Ramos (cell line): ENCODE measurements around the gene EIF4E2.

ENCODE experiments used
- in situ Hi-C: fragments of 300-500 bp; cut with MboI; formaldehyde crosslinking; loops from one replicate; pipeline ENCODE4 v1.14.3; 2022; ENCODE audit warnings: low sequenced_read_pairs; ENCODE audit not compliant: unreplicated experiment

Gene EIF4E2

DNA sequence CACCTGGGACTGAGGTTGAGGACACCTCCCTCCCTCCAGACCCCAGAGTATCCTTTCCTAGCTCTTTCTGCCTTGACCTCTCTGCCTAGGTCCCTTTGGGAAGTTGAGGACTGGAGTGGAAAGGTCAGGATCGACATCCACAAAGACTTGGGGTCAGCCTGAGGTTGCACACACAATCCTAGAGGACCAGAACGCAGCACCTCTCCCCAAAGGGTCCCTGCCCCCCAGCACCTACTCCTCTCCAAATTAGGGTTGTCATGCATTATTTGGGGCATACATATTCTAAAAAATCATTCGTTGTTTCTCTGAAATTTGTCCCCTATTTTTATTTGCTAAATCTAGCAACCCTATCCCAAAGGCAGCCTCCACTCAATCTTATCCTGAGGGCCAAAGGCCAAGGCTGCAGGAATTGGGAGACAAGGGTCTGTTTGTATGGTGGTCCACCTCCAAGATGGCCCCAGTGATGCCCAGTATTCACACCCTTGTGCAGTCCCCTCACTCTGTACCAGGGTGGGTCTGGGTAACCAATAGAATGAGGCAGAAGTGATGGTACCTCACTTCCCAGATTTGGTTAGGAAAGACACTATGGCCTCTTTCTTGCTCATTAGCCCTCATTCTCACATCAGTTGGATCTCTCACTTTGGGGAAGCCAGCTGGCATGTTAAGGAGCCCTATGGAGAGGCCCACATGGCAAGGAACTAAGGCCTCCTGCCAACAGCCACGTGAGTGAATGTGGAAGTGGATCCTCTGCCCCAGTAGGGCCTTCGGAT, 14.5 kb upstream of the EIF4E2 start:
- in situ Hi-C loops, result no loop called here

GRCh38 chr2:232537079-232537478, 13.4 kb upstream of the EIF4E2 start:
- in situ Hi-C loops, result no loop called here

GRCh38 chr2:232537499-232537898, 13.0 kb upstream of the EIF4E2 start:
- in situ Hi-C loops, result no loop called here

DNA sequence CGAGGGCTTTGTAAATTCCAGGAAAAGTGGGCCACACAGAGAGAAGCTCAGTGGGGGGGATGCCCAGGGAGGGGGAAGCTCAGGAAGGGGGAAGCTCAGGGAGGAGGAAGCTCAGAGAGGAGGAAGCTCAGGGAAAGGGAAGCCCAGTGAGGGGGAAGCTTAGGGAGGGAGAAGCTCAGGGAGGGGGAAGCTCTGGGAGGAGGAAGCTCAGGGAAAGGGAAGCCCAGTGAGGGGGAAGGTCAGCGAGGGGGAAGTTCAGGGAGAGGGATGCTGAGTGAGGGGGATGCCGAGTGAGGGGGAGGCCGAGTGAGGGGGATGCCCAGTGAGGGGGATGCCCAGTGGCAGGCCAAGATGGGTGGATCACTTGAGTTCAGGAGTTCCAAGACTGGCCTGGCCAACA, 11.8 kb upstream of the EIF4E2 start:
- in situ Hi-C loops, result no loop called here

- in situ Hi-C loops, result no loop called here
These were observed 10.9 kb upstream of the EIF4E2 start, which contains the start of gene CHRNG for GRCh38 chr2:232539298-232540231. Gene CHRNG (plus strand): TSS chr2:232539692. CDS start chr2:232539748, 56 bp downstream.

- in situ Hi-C loops, result no loop called here
These were observed 9.9 kb upstream of the EIF4E2 start for GRCh38 chr2:232540441-232541041.

DNA sequence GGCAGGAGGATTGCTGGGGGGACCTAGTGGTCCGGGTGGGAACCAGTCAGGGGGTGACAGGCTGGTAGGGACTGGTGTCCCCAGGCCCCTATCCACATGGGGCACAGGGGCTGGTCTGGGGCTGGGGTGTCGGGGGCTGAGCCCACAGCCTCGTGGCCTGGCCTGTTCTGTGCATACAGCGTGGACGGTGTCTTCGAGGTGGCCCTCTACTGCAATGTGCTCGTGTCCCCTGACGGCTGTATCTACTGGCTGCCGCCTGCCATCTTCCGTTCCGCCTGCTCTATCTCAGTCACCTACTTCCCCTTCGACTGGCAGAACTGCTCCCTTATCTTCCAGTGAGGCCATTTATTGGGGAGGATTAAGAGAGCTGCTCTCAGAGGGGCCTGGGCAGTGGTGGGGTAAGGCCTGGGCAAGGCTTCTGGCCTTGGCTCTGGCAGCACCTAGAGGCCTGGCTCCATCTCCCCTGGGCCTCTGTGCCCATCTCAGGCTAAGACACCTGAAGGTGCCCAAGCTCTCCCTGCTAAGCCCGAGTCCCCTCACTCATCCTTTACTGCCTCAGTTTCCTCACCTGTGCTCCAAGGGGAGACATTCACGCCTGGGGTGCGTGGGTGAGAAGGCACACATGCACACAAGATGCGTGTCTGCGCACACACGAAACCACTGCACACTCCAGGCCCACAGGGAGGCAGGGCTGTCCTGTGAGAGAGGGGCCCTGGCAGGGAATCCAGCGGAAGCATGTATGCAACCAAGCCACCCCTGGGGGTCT, 9.1 kb upstream of the EIF4E2 start:
- in situ Hi-C loops, result no loop called here

- in situ Hi-C loops, result no loop called here
These were observed 8.4 kb upstream of the EIF4E2 start for GRCh38 chr2:232541961-232542714.

DNA sequence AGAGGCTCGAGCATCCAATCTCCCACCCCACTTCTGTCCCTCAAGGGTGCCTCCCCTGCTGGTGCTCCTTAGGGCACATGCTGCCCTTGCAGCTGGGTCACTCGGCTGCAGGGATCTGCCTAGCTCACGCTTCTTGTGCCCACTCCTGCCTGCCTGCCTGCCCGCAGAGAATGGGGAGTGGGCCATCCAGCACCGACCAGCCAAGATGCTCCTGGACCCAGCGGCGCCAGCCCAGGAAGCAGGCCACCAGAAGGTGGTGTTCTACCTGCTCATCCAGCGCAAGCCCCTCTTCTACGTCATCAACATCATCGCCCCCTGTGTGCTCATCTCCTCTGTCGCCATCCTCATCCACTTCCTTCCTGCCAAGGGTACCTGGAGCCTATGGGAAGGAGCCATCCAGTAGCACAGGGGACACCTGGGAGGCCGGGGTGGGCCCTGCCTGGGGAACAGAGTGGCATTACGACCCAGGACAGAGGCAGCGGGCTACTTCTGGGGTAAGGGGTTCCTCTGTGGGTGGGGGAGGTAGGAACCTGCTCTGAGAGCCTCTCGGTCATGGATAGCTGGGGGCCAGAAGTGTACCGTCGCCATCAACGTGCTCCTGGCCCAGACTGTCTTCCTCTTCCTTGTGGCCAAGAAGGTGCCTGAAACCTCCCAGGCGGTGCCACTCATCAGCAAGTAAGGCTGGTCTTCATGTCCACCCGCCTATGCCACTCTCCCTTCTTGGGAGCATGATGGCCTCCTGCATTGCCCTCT, 7.6 kb upstream of the EIF4E2 start:
- in situ Hi-C loops, result no loop called here

DNA sequence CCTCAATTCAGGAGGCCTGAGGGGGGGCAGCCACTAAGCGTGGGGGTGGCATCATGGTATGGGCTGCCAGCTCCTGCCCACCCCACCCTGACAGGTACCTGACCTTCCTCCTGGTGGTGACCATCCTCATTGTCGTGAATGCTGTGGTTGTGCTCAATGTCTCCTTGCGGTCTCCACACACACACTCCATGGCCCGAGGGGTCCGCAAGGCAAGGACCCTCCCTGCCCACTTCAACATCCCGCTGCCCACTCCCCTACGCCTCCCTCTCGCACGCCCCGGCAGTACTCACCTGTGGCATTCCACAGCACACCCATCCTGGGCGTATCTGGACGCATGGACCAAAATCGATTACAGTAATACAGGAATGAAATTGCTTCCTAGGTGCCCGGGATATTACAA, 7.0 kb upstream of the EIF4E2 start:
- in situ Hi-C loops, result no loop called here

DNA sequence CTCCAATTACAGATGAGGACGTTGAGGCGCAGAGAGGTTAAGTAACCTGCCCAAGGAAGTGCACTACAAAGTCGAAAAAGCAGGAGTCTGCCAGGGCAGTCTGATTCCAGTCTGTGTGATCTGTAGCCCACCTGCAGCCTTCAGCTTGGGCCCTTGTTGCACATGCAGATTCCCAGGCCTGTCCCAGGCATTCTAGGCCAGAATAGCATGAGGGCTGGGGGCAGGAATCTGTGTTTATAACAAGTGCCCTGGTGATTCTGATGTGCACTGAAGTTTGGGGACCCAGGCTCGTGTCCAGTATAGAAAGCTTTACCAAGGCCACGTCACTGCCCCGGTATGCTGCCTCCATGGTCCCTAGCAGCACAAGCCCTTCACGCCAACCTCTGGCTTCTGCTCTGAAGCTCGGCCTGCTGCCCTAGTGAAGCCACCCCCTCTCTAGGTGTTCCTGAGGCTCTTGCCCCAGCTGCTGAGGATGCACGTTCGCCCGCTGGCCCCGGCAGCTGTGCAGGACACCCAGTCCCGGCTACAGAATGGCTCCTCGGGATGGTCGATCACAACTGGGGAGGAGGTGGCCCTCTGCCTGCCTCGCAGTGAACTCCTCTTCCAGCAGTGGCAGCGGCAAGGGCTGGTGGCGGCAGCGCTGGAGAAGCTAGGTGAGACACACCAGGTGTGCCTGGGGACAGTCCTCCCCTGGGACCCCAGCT, 6.4 kb upstream of the EIF4E2 start:
- in situ Hi-C loops, result no loop called here

DNA sequence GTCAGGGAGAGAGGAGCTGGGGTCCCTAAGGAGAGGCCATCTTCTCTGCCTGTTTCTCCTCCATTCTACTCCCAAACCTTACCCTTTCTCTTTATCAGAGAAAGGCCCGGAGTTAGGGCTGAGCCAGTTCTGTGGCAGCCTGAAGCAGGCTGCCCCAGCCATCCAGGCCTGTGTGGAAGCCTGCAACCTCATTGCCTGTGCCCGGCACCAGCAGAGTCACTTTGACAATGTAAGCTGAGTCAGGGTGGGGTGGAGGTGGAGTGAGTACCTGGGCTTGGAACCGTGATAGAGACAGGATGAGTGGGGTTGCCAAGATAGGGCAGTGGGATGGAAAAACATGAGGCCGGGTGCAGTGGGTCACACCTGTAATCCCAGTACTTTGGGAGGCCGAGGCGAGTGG, 5.8 kb upstream of the EIF4E2 start:
- in situ Hi-C loops, result no loop called here

DNA sequence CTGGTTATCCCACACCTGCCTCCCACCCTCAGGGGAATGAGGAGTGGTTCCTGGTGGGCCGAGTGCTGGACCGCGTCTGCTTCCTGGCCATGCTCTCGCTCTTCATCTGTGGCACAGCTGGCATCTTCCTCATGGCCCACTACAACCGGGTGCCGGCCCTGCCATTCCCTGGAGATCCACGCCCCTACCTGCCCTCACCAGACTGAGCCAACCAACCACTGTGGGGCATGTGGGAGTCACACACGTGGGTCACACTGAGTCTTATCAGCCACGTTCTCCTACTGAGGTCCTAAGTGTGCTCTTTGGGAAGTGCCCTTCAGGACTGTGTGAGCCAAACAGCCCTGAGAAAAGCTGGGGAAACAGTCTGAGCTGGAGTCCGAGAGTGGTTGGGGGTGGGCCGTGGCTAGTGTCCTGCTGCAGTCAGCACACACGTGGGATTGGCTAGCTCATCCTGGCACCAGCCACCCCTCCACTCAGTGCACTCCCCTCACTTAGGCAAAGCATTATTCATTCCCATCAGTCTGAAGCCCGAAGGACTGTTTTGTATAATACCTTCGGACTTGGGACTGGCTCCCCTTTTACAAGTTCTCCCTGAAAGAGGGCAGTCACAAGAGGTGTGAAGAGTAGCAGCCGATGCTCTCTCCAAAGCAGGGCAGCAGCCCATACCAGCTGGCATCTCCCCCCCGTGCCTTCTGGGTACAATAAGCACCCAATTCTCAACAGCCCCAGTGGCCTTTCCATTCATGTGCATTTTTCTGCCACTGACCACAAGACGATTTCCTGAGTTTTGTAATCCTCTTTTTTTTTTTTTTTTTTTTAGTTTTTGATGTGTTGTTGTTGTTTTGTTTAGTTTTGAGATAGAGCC, 4.7 kb upstream of the EIF4E2 start:
- in situ Hi-C loops, result no loop called here

DNA sequence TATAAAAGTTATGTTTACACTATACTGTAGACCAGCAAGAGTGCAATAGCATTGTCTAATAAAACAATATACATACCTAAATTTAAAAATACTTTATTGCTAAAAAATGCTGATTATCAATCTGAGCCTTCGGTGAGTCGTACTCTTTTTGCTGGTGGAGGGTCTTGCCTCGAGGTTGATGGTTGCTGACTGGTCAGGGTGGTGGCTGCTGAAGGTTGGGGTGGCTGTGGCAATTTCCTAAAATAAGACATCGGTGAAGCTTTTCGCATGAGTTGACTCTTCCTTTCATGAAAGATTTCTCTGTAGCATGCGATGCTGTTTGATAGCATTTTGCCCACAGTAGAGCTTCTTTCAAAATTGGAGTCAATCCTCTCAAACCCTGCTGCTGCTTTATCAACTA, 2.5 kb upstream of the EIF4E2 start:
- in situ Hi-C loops, result no loop called here

DNA sequence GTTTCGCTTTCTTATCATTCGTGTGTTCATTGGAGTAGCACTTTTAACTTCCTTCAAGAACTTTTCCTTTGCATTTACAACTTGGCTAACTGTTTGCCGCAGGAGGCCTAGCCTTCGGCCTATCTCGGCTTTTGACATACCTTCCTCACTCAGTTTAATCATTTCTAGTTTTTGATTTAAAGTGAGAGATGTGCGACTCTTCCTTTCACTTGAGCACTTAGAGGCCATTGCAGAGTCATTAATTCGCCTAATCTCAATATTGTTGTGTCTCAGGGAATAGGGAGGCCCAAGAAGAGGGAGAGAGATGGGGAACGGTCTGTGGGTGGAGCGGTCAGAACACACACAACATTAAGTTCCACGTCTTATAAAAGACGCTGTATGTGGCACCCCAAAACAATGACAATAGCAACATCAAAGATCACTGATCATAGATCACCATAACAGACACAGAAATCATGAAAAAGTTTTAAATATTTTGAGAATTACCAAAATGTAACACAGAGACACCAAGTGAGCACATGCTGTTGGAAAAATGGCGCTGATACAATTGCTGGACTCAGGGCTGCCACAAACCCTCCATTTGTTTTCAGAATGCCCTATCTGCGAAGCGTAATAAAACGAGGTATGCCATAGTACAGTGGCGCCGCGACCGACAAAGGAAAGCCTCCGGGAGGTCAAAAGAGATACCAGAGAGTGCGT, 685 bp upstream of the EIF4E2 start:
- in situ Hi-C loops, result no loop called here

DNA sequence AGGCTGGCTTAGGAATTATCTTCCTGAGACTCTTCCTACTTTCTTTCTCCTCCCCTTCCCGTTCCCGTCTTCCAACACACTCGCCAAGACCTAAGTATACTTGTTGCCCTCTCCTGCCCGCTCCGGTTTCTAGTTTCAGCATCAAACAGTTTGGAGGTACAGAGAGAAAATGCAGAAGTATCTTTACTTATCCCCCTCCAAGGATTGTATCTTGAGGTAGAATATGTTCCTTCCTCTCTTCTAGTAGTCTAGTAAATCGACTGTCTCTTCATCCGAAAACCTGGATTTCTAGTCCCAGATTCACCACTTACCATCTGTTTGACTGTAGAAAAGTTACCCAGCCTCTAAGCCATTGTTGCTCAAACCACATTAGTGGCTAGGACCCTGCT, 755 bp downstream of the EIF4E2 start:
- in situ Hi-C loops, result no loop called here

- in situ Hi-C loops, result no loop called here
These were observed 1.3 kb downstream of the EIF4E2 start for GRCh38 chr2:232551776-232552175.
